DMS153 (cell line): ENCODE results near the gene PSEN1.
"Not testable (repeated sequence)": the region's sequence is repeated elsewhere in the genome, so short reads cannot be mapped to it uniquely, and the experiment has no call there.

Source experiments
- DNase-seq: peaks from one replicate; lab custom pipeline; 2025; lab: John Stamatoyannopoulos, UW

The PSEN1 gene

GRCh38 chr14:73166399-73166798 lies 30.1 kb downstream of the PSEN1 start:
- no peak for DNase-seq

GRCh38 chr14:73167727-73168126 lies 31.4 kb downstream of the PSEN1 start:
- DNase-seq, result no peak

DNA sequence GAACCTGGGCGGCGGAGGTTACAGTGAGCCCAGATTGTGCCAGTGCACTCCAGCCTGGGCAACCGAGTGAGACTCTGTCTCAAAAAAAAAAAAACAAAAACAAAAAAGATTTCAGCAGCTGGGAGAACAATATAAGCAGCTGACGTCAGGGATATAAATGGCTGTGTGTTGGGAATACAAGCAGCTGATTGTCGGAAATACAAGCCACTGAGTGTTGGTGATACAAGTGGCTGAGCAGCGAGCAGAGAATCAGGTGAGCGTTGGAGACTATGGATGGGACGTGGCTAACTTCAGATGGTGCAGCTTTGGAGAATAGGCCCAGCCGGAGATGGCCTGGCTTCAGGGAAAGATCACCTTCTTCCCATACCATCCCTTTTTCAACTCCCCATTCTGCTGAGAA lies 32.0 kb downstream of the PSEN1 start:
- DNase-seq, result no peak

- DNase-seq, result no peak
Measured at GRCh38 chr14:73168691-73169090, 32.4 kb downstream of the PSEN1 start.

- not testable (repeated sequence) for DNase-seq
Measured at GRCh38 chr14:73169855-73170254, 33.5 kb downstream of the PSEN1 start.

- DNase-seq, result no peak
Measured at GRCh38 chr14:73170686-73171085, 34.4 kb downstream of the PSEN1 start.

GRCh38 chr14:73172500-73172899 lies 36.2 kb downstream of the PSEN1 start:
- no peak for DNase-seq

GRCh38 chr14:73173092-73173735 lies 36.9 kb downstream of the PSEN1 start:
- no peak for DNase-seq

DNA sequence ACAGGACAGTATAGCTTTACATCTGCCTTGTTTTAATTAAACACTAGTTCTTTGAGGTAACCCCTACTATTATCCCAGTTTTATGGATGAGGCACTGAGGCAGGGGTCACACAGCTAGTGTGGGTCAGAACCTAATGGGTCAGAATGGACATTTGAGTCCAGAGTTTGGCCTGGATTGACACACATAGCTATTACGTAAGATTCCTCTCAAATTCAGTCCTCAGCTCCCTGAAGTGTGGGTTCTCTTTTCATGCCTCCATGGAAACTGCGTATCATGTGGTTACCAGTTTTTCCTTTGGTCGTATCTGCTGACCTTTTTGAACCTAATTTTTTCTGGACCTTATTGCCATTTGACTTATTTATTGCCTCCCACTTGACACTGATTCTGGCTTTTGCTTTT lies 40.4 kb downstream of the PSEN1 start:
- DNase-seq, result no peak

GRCh38 chr14:73180385-73180805 lies 44.1 kb downstream of the PSEN1 start:
- no peak for DNase-seq

DNA sequence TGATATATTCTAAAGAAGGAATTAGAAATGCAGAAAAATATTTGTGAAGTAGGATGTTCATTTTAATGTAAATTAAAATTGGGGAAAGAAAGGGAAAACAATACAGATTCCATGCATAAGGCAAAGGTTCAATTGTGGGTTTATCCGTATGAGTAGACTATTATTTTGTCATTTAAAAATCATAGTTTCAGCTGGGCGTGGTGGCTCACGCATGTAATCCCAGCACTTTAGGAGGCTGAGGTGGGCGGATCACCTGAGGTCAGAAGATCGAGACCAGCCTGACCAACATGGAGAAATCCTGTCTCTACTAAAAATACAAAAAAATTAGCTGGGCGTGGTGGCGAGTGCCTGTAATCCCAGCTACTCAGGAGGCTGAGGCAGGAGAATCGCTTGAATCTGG lies 44.7 kb downstream of the PSEN1 start:
- not testable (repeated sequence) for DNase-seq

DNA sequence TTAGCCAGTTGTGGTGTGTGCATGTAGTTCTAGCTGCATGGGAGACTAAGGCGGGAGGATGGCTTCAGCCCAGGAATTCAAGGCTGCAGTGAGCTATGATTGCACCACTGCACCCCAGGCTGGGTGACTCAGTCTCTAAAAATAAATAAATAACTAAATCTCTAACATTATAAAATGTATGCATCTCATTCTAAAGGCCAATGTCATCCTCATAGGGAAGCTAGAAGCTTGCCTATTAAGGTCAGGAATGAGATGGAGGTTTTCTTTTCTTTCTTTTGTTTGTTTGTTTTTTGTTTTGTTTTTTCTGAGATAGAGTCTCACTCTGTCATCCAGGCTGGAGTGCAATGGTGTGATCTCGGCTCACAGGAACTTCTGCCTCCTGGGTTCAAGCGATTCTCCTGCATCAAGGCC lies 52.2 kb downstream of the PSEN1 start:
- DNase-seq, result no peak

DNA sequence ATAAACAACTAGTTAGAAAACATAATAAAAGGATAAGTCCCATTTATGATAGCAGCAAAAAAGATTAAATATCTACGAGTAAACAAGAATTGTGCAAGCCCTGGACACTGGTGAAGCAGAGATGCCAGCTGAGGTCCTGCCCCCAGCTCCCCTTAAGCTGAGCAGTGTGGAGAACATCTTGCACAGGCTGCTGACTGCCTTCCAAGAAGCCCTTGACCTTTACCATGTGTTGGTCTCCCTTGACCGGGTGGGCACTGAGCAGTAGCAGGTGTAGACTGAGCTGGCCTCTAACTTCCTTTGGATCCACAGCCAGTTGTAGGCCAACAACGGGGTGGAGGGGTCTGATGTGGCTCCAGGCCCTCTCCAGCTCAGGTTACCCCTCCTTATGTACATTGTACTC lies 53.3 kb downstream of the PSEN1 start:
- no peak for DNase-seq

DNA sequence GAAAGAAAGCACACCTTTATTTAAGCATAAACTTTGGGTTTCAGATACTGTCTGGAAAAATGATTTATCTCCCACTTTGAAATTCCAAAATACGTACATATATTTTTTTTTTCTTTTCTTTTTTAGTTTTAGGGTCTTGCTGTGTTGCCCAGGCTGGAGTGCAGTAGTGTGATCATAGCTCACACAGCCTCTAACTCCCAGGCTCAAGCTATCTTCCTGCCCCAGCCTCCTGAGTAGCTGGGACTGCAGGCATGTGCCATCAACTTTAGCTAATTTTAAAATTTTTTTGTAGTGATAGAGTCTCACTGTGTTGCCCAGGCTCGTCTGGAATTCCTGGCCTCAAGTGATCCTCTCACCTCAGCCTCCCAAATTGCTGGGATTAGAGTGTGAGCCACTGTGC lies 55.1 kb downstream of the PSEN1 start:
- DNase-seq, result no peak

GRCh38 chr14:73194306-73194705 lies 58.0 kb downstream of the PSEN1 start:
- DNase-seq, result not testable (repeated sequence)

DNA sequence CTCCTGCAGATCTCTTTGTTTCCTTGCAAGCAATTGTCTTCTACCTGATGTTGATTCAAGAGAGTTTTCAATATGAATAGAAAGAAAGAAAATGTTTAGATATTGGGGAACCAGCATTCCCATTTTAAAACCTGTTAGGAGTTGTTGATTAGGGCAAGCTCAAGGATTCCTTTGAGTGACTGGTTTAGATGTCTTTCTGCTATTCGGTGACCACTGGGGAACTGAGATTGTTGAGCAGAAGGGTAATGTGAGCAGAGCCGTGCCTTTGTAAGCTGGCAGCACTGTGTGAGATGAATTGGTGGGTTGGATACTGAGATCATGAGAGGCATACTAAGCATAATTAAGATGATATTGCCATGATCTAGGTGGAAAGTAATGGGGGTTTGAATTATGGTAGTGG lies 61.9 kb downstream of the PSEN1 start:
- DNase-seq, result no peak

- DNase-seq, result no peak
Measured at GRCh38 chr14:73203527-73203926, 67.2 kb downstream of the PSEN1 start.

DNA sequence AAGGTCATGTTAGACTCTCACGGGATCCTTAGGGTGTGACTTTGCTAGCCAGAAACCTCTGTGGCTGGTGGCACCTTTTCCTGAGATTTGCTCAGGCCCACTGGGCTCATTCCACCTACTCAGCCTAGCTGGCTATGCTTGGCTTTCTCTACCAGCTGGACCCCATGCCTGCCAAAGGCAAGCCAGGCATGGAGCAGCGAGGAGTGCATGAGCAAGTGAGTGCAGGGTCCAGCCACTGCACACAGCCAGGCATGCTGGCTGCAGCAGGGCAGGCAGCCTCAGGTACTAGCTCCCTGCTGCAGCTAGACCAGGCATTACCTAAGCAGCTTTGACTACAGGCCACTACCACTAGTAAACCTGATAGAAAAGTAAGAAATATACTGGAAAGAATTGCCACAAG lies 71.3 kb downstream of the PSEN1 start:
- no peak for DNase-seq

DNA sequence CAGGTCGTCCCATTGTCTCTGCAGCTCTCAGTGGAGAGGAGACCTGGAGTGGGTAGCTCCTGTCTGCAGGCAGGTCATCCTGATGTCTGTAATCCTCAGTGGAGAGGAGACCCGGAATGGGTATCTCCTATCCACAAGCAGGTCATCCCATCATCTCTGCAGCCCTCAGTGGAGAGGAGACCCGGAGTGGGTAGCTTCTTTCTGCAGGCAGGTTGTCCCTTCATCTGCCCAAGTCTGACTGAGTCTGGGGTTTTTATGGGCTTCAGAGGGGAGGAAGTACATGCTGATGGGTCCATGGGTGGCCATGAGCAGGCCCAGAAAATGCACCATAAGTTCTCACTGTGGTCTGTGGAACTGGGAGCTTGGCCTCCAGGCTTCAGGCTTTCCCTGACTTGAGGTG lies 72.1 kb downstream of the PSEN1 start:
- no peak for DNase-seq

- no peak for DNase-seq
Measured at GRCh38 chr14:73208846-73209245, 72.5 kb downstream of the PSEN1 start.

- DNase-seq, result no peak
Measured at GRCh38 chr14:73209953-73210352, 73.6 kb downstream of the PSEN1 start.

DNA sequence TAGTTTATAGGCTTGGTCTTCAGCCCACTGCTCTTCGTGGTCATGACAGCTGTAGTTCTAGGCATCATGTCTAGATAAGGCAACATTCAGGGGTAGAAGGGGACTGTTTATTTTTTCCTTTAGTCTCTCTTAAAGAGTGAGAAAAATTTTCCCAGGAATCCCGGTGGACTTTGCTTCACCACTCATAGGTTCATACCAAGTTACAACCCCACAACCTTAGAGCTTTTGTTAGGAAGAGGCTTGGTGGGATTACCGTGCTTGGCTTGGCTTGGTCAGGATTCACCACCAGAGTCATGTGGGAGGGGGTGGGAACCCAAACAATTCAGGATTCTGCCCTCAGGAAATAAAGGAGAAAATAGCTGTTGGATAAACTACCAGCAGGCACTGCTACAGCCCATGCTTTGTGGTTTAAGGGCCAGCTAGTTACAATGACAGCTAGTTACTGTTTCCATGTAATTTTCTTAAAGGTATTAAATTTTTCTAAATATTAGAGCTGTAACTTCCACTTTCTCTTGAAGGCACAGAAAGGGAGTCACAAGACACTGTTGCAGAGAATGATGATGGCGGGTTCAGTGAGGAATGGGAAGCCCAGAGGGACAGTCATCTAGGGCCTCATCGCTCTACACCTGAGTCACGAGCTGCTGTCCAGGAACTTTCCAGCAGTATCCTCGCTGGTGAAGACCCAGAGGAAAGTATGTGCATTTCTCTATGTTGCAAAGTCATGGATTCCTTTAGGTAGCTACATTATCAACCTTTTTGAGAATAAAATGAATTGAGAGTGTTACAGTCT lies 75.1 kb downstream of the PSEN1 start:
- DNase-seq, result no peak

- no peak for DNase-seq
Measured at GRCh38 chr14:73216030-73216429, 79.7 kb downstream of the PSEN1 start.

- no peak for DNase-seq
Measured at GRCh38 chr14:73217411-73217810, 81.1 kb downstream of the PSEN1 start.
